OCI-LY3 (cell line): ENCODE data around the gene CRYM.

ENCODE experiments used
- H2AFZ ChIP-seq: fragments of 200-600, 300-600 bp; shearing (Covaris generic); 2 replicates; pipeline ENCODE4 v1.6.0; 2014; ENCODE audit warnings: antibody characterized with exemption, low read depth, low read length
- H3K27ac ChIP-seq: fragments of 200-600, 300-600 bp; sonication (generic); 2 replicates; pipeline ENCODE4 v1.5.1; 2014; ENCODE audit warnings: mild to moderate bottlenecking, low read length, moderate library complexity, mixed read lengths
- H3K27me3 ChIP-seq: fragments of 200-600, 300-600 bp; sonication (generic); 2 replicates; pipeline ENCODE4 v1.6.1; 2014; ENCODE audit warnings: low read depth, low read length, mixed read lengths
- H3K36me3 ChIP-seq: fragments of 200-600, 300-600 bp; sonication (generic); replicated peaks from 2 replicates; pipeline ENCODE3; 2014; ENCODE audit warnings: low read depth, low read length, mixed read lengths
- H3K4me1 ChIP-seq: fragments of 300-600, 200-600 bp; sonication (generic); 2 replicates; pipeline ENCODE4 v1.6.1; 2014; ENCODE audit warnings: low read length, mixed read lengths
- H3K4me2 ChIP-seq: fragments of 200-600, 300-600 bp; sonication (generic); 2 replicates; pipeline ENCODE4 v1.6.1; 2014; ENCODE audit warnings: low read length, mixed read lengths
- H3K4me3 ChIP-seq: fragments of 300-600, 200-600 bp; sonication (generic); 2 replicates; pipeline ENCODE4 v1.5.1; 2014; ENCODE audit warnings: antibody characterized with exemption, mild to moderate bottlenecking, low read length, moderate library complexity
- H3K79me2 ChIP-seq: fragments of 300-600, 200-600 bp; shearing (Covaris generic); 2 replicates; pipeline ENCODE4 v1.6.1; 2014; ENCODE audit warnings: mild to moderate bottlenecking, low read length, mixed read lengths
- H3K9ac ChIP-seq: fragments of 300-600, 200-600 bp; shearing (Covaris generic); 2 replicates; pipeline ENCODE4 v1.6.0; 2014; ENCODE audit warnings: mild to moderate bottlenecking, low read length, moderate library complexity
- H3K9me3 ChIP-seq: fragments of 200-600, 300-600 bp; shearing (Covaris generic); 2 replicates; pipeline ENCODE4 v1.6.1; 2014; ENCODE audit warnings: low read length, mixed read lengths; ENCODE audit not compliant: insufficient read depth
- H4K20me1 ChIP-seq: fragments of 200-600, 300-600 bp; sonication (generic); 2 replicates; pipeline ENCODE4 v1.6.1; 2016; ENCODE audit warnings: low read length, mixed read lengths; ENCODE audit not compliant: insufficient read depth
- EZH2phosphoT487 ChIP-seq: fragments of 200-600 bp; shearing (Covaris generic); IDR thresholded peaks from 2 replicates; pipeline ENCODE4 v1.6.1; 2018; ENCODE audit warnings: antibody characterized with exemption, mixed run types, low read depth
- TF ChIP-seq, protein P1 (sequence below): fragments of 200-600, 300-600 bp; sonication (generic); IDR thresholded peaks from 2 replicates; pipeline ENCODE4 v1.5.1; 2014; ENCODE audit warnings: antibody characterized with exemption, low read length, low read depth

CRYM gene

DNA sequence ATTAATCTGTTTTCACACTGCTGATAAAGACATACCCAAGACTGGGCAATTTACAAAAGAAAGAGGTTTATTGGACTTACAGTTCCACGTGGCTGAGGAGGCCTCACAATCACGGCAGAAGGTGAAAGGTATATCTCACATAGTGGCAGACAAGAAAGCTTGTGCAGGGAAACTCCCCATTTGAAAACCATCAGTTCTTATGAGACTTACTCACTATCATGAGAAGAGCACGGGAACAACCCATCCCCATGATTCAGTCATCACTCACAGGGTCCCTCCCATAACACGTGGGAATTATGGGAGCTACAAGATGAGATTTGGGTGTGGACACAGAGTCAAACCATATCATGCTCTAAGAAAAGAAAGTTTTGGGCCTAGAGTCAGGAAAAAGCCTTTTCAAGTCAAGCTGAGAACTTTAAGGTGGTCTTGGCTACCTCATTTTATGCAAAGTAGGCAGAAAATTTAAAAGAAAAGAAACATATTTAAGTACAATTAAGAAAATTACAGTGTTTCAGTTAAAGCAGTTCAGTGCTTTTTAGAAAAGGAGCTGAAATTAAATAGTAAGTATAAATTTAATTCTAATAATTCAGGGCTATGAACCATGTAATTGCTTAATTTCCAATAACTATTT, 24.9 kb upstream of the CRYM start:
- Histone ChIP-seq H3K27ac (peak overlapping the region; percentile 71), H3K4me2 (peak overlapping the region; percentile 100), H2AFZ (no peak overlapping the region; the same call in 1 of the 2 replicates), H3K27me3 (peaks cover 7% of the 10 kb centered on the region), H3K4me1 (peaks cover 24% of the 10 kb centered on the region), H3K79me2 (no peaks in the 10 kb centered on the region; the same call in 1 of the 2 replicates), H3K9me3 (no peaks in the 10 kb centered on the region), H4K20me1 (no peaks in the 10 kb centered on the region), H3K36me3 (no peaks in the 10 kb centered on the region), H3K9ac (peak overlapping the region; percentile 79), H3K4me3 (peak overlapping the region; percentile 85)
- TF ChIP-seq EZH2phosphoT487: no peak
- TF ChIP-seq, protein P1, sequence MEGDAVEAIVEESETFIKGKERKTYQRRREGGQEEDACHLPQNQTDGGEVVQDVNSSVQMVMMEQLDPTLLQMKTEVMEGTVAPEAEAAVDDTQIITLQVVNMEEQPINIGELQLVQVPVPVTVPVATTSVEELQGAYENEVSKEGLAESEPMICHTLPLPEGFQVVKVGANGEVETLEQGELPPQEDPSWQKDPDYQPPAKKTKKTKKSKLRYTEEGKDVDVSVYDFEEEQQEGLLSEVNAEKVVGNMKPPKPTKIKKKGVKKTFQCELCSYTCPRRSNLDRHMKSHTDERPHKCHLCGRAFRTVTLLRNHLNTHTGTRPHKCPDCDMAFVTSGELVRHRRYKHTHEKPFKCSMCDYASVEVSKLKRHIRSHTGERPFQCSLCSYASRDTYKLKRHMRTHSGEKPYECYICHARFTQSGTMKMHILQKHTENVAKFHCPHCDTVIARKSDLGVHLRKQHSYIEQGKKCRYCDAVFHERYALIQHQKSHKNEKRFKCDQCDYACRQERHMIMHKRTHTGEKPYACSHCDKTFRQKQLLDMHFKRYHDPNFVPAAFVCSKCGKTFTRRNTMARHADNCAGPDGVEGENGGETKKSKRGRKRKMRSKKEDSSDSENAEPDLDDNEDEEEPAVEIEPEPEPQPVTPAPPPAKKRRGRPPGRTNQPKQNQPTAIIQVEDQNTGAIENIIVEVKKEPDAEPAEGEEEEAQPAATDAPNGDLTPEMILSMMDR: no peak

DNA sequence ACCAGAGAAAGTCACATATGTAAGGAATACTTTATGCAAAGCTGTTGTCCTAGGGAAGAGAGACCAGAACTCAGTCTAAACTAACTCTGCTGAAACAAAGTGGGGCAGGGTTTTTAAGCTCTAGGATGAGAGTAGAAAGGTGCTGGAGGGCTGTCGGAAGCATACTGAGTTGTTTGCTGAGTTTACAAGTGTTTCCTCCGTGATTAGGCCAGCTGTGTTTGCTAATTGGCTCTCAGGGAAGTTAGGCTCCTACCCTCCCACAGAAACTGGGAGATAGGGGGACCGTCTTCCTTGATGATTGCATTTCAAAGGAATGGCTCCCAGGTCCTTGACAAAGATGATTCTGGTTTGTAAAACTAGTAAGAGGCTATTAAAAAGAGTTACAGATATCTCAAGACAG, 24.4 kb upstream of the CRYM start:
- peak overlapping the region; percentile 32; the same call in 1 of the 2 replicates for H2AFZ ChIP-seq
- H3K4me1 ChIP-seq: peaks cover 24% of the 10 kb centered on the region
- TF ChIP-seq EZH2phosphoT487: no peak
- TF ChIP-seq, protein P1: no peak
- H3K9ac ChIP-seq: peak overlapping the region; percentile 79
- H3K4me3 ChIP-seq: peak overlapping the region; percentile 85
- H3K9me3 ChIP-seq: no peaks in the 10 kb centered on the region
- H3K27me3 ChIP-seq: peaks cover 7% of the 10 kb centered on the region
- H4K20me1 ChIP-seq: no peaks in the 10 kb centered on the region
- H3K27ac ChIP-seq: peak overlapping the region; percentile 71
- peak overlapping the region; percentile 100 for H3K4me2 ChIP-seq
- no peaks in the 10 kb centered on the region for H3K36me3 ChIP-seq
- no peaks in the 10 kb centered on the region; the same call in 1 of the 2 replicates for H3K79me2 ChIP-seq

DNA sequence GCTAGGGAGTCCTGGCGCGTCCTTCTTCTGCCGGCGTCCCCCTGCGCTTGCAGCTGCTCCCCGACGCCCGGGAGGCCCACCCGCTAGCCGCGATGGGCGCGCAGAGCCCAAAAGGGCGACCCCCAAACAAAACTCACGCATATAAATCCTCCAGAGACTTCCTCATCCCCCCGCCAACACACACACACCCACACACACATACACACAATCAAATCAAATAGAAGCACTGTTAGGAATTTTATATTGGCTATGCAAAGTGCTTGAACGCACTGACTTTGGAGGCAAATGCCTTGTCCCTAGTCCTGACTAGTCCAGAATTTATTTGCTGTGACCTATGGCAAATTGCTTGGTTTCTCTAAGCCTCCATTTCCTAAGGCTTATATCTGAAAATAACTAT, 23.8 kb upstream of the CRYM start:
- H3K27ac ChIP-seq: peak overlapping the region; percentile 71
- H3K9ac ChIP-seq: peak overlapping the region; percentile 79
- peaks cover 7% of the 10 kb centered on the region for H3K27me3 ChIP-seq
- no peaks in the 10 kb centered on the region; the same call in 1 of the 2 replicates for H3K79me2 ChIP-seq
- no peaks in the 10 kb centered on the region for H4K20me1 ChIP-seq
- H3K4me2 ChIP-seq: peak overlapping the region; percentile 100
- peak overlapping the region; percentile 85 for H3K4me3 ChIP-seq
- H3K9me3 ChIP-seq: no peaks in the 10 kb centered on the region
- H3K4me1 ChIP-seq: peaks cover 24% of the 10 kb centered on the region
- no peak for TF ChIP-seq EZH2phosphoT487
- TF ChIP-seq, protein P1: no peak; the same call in 1 of the 2 replicates
- H2AFZ ChIP-seq: peak overlapping the region; percentile 50; the same call in 1 of the 2 replicates
- no peaks in the 10 kb centered on the region for H3K36me3 ChIP-seq

DNA sequence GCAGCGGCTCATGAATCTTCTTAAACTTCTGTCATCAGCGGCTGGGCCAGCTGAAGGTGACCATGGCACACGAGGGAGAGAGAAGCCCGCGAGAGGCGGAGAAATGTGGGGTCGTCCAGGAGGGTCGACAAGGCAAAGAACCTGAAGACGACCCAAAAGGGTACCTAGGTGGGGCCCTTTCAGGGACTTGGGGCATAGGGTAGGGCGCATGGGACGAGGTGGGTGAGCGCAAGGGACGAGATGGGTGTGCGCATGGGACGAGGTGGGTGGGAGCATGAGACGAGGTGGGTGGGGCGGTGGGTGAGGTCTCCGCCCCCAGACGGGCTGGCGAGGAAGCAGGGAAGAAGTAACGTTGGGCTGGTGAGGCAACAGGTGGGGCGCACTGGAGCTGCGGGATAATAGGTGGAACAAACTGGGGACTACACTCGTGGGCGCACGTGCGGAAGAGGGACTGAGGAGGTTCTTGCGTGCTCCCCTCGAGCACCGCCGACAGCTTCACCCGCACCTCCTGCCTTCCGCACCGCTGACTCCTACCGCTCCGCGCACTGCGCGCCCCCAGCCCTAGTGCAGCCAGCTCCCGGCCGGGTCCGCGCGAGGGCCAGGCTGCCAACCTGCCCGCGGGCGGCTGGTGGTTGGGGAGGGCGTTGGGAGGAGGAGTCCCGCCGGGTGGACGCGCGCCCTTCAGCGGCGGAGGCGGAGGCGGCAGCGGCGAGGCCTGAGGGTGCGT, 23.2 kb upstream of the CRYM start:
- Histone ChIP-seq H3K4me3 (peak overlapping the region; percentile 85), H3K79me2 (no peaks in the 10 kb centered on the region; the same call in 1 of the 2 replicates), H3K4me1 (peaks cover 24% of the 10 kb centered on the region), H3K27ac (peak overlapping the region; percentile 71), H3K4me2 (peak overlapping the region; percentile 100), H2AFZ (peak overlapping the region; percentile 50), H3K9ac (peak overlapping the region; percentile 79), H3K27me3 (peaks cover 7% of the 10 kb centered on the region), H3K9me3 (no peaks in the 10 kb centered on the region), H4K20me1 (no peaks in the 10 kb centered on the region), H3K36me3 (no peaks in the 10 kb centered on the region)
- TF ChIP-seq, protein P1: peak; percentile 33
- no peak for TF ChIP-seq EZH2phosphoT487
